Activated T-cell treated with anti-CD3 and anti-CD28 coated beads, Interleukin-2, amount 50 U/mL, for 4 hours (primary cell): ENCODE results near the gene RHBDF2. TPM values are rescaled to one million over a fixed set of nuclear protein-coding genes. Genes with fewer than 3 reads are reported as not detected.

Source experiments
- ATAC-seq, 2 donors: fragments of 200-7000 bp; cut with Tn5 transposase; one replicate each; pipeline ENCODE4 v1.10.0; 2021
- DNase-seq: peaks from one replicate; pipeline ENCODE4 v3.0.0-alpha.2; 2020
- H3K27me3 Mint-ChIP-seq: one replicate; pipeline ENCODE4 v1.8.0; 2021; ENCODE audit warnings: low read depth, mixed read lengths
- H3K36me3 Mint-ChIP-seq: one replicate; pipeline ENCODE4 v1.8.0; 2022; ENCODE audit warnings: mixed read lengths; ENCODE audit not compliant: insufficient read depth
- H3K4me1 Mint-ChIP-seq: one replicate; pipeline ENCODE4 v1.8.0; 2021; ENCODE audit warnings: low read depth, mixed read lengths
- H3K4me3 Mint-ChIP-seq: one replicate; pipeline ENCODE4 v1.8.0; 2021; ENCODE audit warnings: mild to moderate bottlenecking, moderate library complexity, mixed read lengths
- H3K9me3 Mint-ChIP-seq: one replicate; pipeline ENCODE4 v1.8.0; 2021; ENCODE audit warnings: mixed read lengths
- total RNA-seq, 3 donors: library from RNA; stranded (reverse); gene quantifications; one replicate each; pipeline ENCODE4 v1.2.1, GENCODE V29; 2021

The RHBDF2 gene
- total RNA-seq, 3 donors from 2014 or later, result 29.5 to 37.0 (median 34.3) TPM

DNA sequence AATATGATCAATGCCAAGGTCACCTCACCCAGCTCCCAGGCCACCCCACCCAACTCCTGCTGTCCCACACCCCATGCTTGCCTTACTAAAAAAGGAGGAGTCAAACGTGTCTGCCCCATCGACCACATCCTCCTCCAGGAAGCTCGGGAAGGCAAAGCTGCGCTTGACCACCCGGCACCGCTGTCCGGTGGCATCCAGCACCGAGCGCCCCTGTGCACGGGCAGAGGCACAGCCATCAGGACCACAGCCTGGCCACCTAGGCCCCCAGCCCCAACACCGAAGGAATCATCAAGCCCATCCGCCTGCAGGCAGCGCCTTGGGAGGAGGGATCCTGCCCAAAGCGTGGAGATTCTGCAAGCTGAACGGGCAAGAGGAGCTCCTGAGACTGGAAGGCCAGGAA lies 23.6 kb downstream of the RHBDF2 start:
- Mint-ChIP-seq H3K9me3 (no peaks in the 10 kb centered on the region), H3K4me1 (no peaks in the 10 kb centered on the region), H3K4me3 (no peak overlapping the region), H3K27me3 (no peaks in the 10 kb centered on the region), H3K36me3 (peaks cover 19% of the 10 kb centered on the region)
- ATAC-seq (no peak), DNase-seq (no peak)

DNA sequence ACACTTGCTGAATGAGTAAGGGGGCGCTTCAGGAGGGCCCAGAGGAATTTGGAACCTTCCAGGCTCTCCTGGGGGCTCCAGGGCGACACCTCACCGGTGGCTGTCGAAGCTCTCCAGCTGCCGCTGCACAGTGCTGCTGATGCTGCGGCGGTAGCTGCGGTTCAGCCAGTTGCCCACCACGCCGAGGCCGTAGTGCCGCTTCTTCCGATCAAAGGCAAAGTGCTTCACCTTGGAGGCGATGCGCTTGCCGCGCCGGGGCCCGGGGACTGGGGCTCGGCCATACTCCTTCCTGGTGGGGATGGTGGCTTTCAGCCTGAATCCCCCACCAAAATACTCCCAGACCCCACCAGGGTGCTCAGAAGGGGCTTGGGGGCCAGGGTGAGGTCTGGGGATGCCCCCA lies 24.5 kb downstream of the RHBDF2 start:
- no peak for DNase-seq
- no peaks in the 10 kb centered on the region for H3K4me1 Mint-ChIP-seq
- H3K9me3 Mint-ChIP-seq, result no peaks in the 10 kb centered on the region

DNA sequence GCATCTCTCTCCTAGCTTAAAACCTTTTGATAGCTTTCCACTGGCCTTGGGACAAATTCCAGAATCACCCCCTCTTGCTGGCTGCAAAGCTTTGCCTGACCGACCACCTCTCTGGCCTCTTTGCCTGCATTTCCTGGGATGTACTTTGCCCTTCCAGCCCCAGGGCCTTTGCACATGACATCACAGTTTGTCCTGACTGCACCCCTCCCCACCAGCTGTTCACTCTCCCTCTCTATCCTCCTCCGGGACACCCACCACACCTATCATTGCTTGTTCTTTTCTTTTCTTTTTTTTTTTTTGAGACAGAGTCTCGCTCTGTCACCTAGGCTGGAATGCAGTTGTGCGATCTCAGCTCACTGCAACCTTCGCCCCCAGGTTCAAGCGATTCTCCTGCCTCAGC lies 25.9 kb downstream of the RHBDF2 start:
- H3K9me3 Mint-ChIP-seq, result no peaks in the 10 kb centered on the region
- DNase-seq, result no peak
- H3K4me1 Mint-ChIP-seq, result no peaks in the 10 kb centered on the region
- no peak for ATAC-seq
- no peak overlapping the region for H3K4me3 Mint-ChIP-seq
- H3K27me3 Mint-ChIP-seq, result no peaks in the 10 kb centered on the region
- peaks cover 17% of the 10 kb centered on the region for H3K36me3 Mint-ChIP-seq

More for the DNA sequence above, 24.5 kb downstream of the RHBDF2 start:
- peaks cover 18% of the 10 kb centered on the region for H3K36me3 Mint-ChIP-seq
- H3K27me3 Mint-ChIP-seq, result no peaks in the 10 kb centered on the region
- no peak overlapping the region for H3K4me3 Mint-ChIP-seq
- ATAC-seq, result no peak

GRCh38 chr17:76474894-76475293 lies 26.3 kb downstream of the RHBDF2 start:
- ATAC-seq (no peak), DNase-seq (no peak)
- Mint-ChIP-seq H3K4me1 (no peaks in the 10 kb centered on the region), H3K9me3 (no peaks in the 10 kb centered on the region), H3K36me3 (peaks cover 17% of the 10 kb centered on the region), H3K27me3 (no peaks in the 10 kb centered on the region), H3K4me3 (no peak overlapping the region)

GRCh38 chr17:76474238-76474637 lies 27.0 kb downstream of the RHBDF2 start:
- no peak for DNase-seq
- peaks cover 17% of the 10 kb centered on the region for H3K36me3 Mint-ChIP-seq

GRCh38 chr17:76473541-76473985 lies 27.7 kb downstream of the RHBDF2 start:
- H3K4me3 Mint-ChIP-seq, result no peak overlapping the region
- no peaks in the 10 kb centered on the region for H3K4me1 Mint-ChIP-seq
- ATAC-seq, result peak in 1 of 2 donors; percentile 50
- no peaks in the 10 kb centered on the region for H3K27me3 Mint-ChIP-seq
- H3K9me3 Mint-ChIP-seq, result no peaks in the 10 kb centered on the region
- H3K36me3 Mint-ChIP-seq, result peaks cover 17% of the 10 kb centered on the region
- DNase-seq, result no peak

More at GRCh38 chr17:76474238-76474637, 27.0 kb downstream of the RHBDF2 start:
- Mint-ChIP-seq H3K27me3 (no peaks in the 10 kb centered on the region), H3K9me3 (no peaks in the 10 kb centered on the region), H3K4me3 (no peak overlapping the region), H3K4me1 (no peaks in the 10 kb centered on the region)
- no peak for ATAC-seq

DNA sequence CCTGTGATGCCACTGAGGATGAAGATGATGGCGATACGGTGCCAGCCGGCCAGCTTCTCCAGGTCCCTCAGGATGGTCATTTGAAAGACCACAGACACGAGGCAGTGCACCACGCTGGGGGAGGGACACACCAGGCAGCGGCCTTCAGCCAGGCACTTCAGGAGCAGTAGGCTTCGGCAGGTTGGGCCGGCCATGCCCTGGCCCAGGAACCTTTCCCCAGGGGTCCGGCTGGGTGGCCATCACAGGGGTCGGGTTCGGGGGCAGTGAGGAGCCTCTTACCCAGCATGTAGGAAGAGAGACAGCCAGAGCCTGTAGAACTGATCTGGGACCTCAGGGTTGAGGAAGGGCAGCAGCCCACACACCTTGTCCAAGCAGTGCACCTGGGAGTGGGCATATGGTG lies 28.5 kb downstream of the RHBDF2 start:
- DNase-seq (no peak), ATAC-seq (no peak)
- peaks cover 12% of the 10 kb centered on the region for H3K36me3 Mint-ChIP-seq
- no peak overlapping the region for H3K4me3 Mint-ChIP-seq
- H3K27me3 Mint-ChIP-seq, result no peaks in the 10 kb centered on the region
- no peaks in the 10 kb centered on the region for H3K9me3 Mint-ChIP-seq
- no peaks in the 10 kb centered on the region for H3K4me1 Mint-ChIP-seq

- DNase-seq (no peak), ATAC-seq (no peak)
- Mint-ChIP-seq H3K27me3 (no peaks in the 10 kb centered on the region), H3K9me3 (no peaks in the 10 kb centered on the region), H3K4me3 (no peak overlapping the region), H3K4me1 (no peaks in the 10 kb centered on the region), H3K36me3 (peaks cover 12% of the 10 kb centered on the region)
Observed at GRCh38 chr17:76472258-76472645, 29.0 kb downstream of the RHBDF2 start.

DNA sequence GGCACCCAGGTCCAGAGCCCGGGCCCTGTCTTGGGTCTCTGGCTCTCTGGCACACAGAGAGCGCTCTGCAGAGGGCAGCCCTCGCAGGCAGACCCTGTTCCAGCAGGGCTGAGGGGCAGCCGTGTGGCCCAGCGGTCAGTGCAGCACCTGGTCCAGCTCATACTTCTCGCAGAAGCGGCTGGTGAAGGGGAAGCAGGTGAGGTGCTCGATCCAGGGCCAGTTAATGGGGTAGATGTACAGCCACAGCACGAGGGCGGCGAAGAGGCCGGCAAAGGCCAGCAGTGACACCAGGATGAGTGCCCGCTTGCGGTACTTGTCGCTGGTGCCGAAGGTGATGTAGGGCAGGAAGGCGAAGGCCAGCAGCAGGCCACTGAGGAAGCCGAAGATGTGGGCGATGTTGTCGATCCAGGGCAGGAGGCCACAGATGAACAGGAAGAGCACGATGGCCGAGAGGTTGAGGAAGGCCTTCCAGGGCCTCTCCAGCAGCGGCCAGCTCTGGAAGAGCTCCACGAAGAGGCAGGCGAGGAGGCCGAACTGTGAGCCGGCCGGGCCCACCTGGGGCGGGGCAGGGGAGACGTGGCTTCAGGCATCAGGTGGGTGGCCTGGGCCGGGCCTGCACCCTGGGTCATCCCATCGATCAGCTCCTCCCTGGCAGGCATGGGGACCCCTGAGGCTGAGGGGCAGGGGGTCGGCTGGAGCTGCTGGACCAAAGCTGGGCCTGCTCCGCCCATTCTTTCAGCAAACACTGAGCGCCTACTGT lies 29.5 kb downstream of the RHBDF2 start:
- ATAC-seq, result no peak
- Mint-ChIP-seq H3K27me3 (no peaks in the 10 kb centered on the region), H3K4me3 (no peak overlapping the region), H3K4me1 (no peaks in the 10 kb centered on the region), H3K36me3 (peaks cover 12% of the 10 kb centered on the region), H3K9me3 (no peaks in the 10 kb centered on the region)
- no peak for DNase-seq

DNA sequence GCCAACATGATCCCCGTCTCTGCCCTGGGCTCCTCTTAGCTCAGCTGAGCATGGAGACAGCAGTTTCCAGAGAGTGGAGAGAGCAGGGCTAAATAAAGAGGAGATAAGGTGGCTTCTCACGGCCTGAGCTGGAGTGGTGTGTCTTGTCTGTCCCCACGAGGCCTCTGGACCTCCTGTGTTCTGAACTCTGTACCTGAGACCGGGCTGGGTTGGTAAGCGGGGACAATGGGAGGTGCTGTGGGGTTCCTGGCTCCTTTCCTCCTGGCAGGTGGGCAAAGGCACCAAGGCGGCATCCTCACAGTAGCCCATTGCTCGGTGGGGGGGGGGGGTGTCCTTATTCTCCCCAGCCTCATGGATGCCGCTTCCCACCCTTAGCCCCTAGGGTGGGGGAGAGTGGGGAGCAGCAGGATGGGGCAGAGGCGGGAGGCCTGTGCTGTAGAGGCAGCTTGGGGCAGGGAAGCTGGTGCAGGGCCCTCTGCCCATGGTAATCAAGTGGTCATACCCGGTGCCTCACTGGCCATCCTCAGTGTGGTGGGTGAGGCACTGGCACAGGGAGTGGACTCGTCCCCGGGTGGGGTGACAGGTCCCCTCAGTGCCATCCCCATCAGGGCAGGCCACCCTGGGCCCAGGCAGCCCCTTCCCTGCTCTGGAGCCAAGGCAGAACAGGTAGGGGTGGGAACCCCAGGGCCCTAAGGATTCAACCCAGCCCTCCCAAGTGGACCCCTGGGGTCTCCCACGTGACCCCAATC lies 31.1 kb downstream of the RHBDF2 start:
- Mint-ChIP-seq H3K36me3 (peaks cover 5% of the 10 kb centered on the region), H3K4me1 (peaks cover 2% of the 10 kb centered on the region), H3K4me3 (no peak overlapping the region), H3K27me3 (no peaks in the 10 kb centered on the region), H3K9me3 (no peaks in the 10 kb centered on the region)
- no peak for DNase-seq
- ATAC-seq, result no peak

DNA sequence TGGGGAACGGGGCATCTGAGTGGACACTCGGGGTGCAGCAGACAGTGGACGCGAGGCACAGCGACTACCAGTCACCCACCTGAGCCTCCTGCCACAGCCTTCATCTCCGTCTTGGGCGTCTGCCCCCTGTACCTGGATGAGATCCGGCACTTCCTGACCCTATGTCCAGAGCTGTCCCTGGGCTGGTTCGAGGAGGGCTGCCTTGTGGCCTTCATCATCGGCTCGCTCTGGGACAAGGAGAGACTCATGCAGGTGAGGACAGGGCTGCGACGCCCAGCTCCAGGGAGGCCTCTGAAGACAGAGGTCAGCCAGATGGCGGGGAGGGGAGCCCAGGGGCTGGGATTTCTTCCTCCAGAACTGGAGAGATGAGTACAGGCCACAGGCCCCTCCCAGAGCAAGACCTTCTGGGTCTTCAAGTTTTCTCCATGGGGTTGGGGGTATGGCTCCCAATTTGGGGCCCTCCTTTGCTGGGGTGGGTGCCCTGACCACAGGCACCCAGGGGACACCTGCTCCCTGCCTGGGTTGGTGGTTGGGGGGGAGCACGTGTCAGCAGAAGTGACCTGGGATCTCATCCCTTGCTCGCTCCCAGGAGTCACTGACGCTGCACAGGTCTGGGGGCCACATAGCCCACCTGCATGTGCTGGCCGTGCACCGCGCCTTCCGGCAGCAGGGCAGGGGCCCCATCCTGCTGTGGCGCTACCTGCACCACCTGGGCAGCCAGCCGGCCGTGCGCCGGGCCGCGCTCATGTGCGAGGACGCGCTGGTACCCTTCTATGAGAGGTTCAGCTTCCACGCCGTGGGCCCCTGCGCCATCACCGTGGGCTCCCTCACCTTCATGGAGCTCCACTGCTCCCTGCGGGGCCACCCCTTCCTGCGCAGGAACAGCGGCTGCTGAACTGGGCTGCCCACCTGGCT lies 31.9 kb downstream of the RHBDF2 start:
- no peaks in the 10 kb centered on the region for H3K9me3 Mint-ChIP-seq
- DNase-seq (no peak), ATAC-seq (no peak)
- H3K4me1 Mint-ChIP-seq, result peaks cover 2% of the 10 kb centered on the region
- H3K36me3 Mint-ChIP-seq, result peaks cover 5% of the 10 kb centered on the region
- no peaks in the 10 kb centered on the region for H3K27me3 Mint-ChIP-seq
- H3K4me3 Mint-ChIP-seq, result no peak overlapping the region

DNA sequence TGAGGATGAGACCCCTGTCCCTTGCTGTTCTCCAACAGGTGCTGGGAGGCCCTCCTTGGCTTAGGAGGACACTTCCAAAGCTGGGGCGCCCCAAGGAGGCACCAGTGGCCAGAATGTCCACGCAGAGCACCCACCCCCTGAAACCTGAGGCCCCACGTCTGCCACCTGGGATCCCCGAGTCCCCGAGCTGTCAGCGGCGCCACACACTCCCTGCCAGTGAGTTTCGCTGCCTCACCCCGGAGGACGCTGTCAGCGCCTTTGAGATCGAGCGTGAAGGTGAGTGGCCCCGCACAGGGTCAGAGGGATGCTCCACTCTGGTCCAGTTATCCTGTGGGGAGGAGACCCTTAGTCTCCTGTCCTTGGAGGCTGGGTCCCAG lies 32.6 kb downstream of the RHBDF2 start:
- H3K4me1 Mint-ChIP-seq, result peaks cover 2% of the 10 kb centered on the region
- H3K36me3 Mint-ChIP-seq, result peaks cover 5% of the 10 kb centered on the region
- DNase-seq, result no peak
- no peaks in the 10 kb centered on the region for H3K27me3 Mint-ChIP-seq
- H3K4me3 Mint-ChIP-seq, result no peak overlapping the region
- no peaks in the 10 kb centered on the region for H3K9me3 Mint-ChIP-seq
- ATAC-seq, result no peak

- peaks cover 5% of the 10 kb centered on the region for H3K36me3 Mint-ChIP-seq
- DNase-seq (no peak), ATAC-seq (no peak)
- H3K9me3 Mint-ChIP-seq, result no peaks in the 10 kb centered on the region
- H3K27me3 Mint-ChIP-seq, result no peaks in the 10 kb centered on the region
- H3K4me3 Mint-ChIP-seq, result no peak overlapping the region
- peaks cover 2% of the 10 kb centered on the region for H3K4me1 Mint-ChIP-seq
Observed at GRCh38 chr17:76467809-76468633, 33.2 kb downstream of the RHBDF2 start.
